Neural progenitor cell (in vitro differentiated cells): Measurements from ENCODE around the gene PC.

Experiments
- EZH2 ChIP-seq: fragments of 200-600 bp; sonication (generic); IDR thresholded peaks from 2 replicates; pipeline ENCODE4 v1.6.1; 2017; ENCODE audit warnings: antibody characterized with exemption, mild to moderate bottlenecking, moderate library complexity
- EZH2phosphoT487 ChIP-seq: fragments of 200-600 bp; sonication (generic); IDR thresholded peaks from 2 replicates; pipeline ENCODE4 v1.6.1; 2017; ENCODE audit warnings: antibody characterized with exemption
- TF ChIP-seq, protein P1 (sequence below): fragments of 200-600 bp; sonication (generic); IDR thresholded peaks from 2 replicates; pipeline ENCODE4 v1.5.1; 2017; ENCODE audit warnings: antibody characterized with exemption, mild to moderate bottlenecking

DNA sequence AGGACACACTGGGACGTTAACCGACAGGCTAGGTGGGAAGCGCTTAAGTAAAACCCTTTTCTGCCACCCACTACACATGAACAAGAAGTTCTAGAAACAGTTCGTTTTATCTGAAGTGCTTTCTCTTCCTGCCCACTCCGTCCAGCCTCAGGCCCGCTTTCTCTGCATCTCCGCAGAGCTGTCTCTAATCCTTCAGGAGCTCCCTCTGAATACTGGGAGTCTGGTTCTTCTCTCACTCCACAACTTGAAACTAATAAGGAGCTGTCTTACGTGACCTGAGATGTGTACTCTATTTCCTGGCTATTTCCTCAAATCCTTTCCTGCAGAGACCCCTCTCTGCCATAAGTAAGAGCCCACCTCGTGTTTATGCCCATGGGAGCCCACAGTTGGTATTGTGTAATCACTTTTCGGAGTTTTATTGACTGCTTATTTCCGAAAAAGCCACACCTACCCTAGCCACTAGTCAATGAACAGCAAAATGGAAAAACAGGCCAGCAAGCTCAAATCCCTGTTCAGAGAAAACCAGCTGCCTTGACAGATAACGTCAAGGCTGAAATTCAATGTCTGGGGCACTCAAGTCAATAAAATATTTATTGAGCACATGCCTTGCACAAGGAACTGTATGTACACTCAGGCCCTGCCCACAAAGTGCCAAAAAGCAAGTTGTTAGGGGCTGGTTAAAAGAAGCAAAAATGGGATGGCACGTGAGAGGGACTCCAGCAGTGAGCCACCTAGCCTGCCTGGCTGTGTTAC lies 4.9 kb downstream of the PC start:
- TF ChIP-seq, protein P1, sequence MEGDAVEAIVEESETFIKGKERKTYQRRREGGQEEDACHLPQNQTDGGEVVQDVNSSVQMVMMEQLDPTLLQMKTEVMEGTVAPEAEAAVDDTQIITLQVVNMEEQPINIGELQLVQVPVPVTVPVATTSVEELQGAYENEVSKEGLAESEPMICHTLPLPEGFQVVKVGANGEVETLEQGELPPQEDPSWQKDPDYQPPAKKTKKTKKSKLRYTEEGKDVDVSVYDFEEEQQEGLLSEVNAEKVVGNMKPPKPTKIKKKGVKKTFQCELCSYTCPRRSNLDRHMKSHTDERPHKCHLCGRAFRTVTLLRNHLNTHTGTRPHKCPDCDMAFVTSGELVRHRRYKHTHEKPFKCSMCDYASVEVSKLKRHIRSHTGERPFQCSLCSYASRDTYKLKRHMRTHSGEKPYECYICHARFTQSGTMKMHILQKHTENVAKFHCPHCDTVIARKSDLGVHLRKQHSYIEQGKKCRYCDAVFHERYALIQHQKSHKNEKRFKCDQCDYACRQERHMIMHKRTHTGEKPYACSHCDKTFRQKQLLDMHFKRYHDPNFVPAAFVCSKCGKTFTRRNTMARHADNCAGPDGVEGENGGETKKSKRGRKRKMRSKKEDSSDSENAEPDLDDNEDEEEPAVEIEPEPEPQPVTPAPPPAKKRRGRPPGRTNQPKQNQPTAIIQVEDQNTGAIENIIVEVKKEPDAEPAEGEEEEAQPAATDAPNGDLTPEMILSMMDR = no peak
- TF ChIP-seq EZH2 (no peak), EZH2phosphoT487 (no peak)
